Measurements from ENCODE around the gene CXCL11. TPM values are rescaled to one million over a fixed set of nuclear protein-coding genes. Genes with fewer than 3 reads are reported as not detected.

Gene CXCL11
- total and polyA plus RNA-seq, 8 donors, result 0.08 to 1.9 (median 0.23) TPM; not detected in 1

DNA sequence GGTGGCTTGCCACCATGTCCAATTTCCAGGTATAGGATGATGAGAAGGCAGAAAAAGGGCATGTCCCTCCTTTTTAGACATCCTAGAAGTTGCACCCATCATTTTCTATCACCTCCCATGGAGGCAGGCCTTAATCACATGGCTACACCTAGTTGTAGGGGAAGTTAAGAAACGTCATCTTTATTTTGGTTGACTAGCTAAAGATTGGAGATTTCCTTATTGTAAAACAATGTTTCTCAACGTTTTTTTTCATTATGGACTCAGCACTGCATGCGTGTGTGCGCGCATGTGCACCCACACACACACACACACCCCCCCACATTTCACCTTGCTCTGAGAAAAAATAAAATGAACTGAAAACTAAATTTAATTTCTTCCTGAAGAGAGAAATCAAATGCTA lies 26.6 kb downstream of the CXCL11 start:
- intact Hi-C loops (cut with DNase I), result no loop called here
- no peak for TF ChIP-seq CTCF (IDR thresholded peaks at IDR 0.05)

GRCh38 chr4:76007089-76007862 lies 28.6 kb downstream of the CXCL11 start, which contains the start of gene CXCL9:
Gene CXCL9, minus strand, starts transcription at chr4:76007509. Its CDS starts 60 bp downstream, at chr4:76007449.
- DNase-seq, result no peak
- Histone ChIP-seq H3K27me3 (no peaks in the 10 kb centered on the region), H3K4me3 (no peak within 1 kb of the TSS), H3K4me1 (peaks cover 0 to 17% of the 10 kb centered on the region in 2 donors), H3K36me3 (no peaks in the 10 kb centered on the region), H3K27ac (no peak within 1 kb of the TSS), H3K9me3 (no peaks in the 10 kb centered on the region)
- intact Hi-C loops (cut with DNase I), result no loop called here
- no peak for ATAC-seq
- TF ChIP-seq CTCF (IDR thresholded peaks at IDR 0.05), result no peak

More for the DNA sequence above, 26.6 kb downstream of the CXCL11 start:
- H3K4me3 ChIP-seq, result no peak overlapping the region
- H3K36me3 ChIP-seq, result no peaks in the 10 kb centered on the region
- no peak overlapping the region for H3K27ac ChIP-seq
- DNase-seq (no peak), ATAC-seq (no peak)
- H3K9me3 ChIP-seq, result no peaks in the 10 kb centered on the region
- peaks cover 0 to 11% of the 10 kb centered on the region in 2 donors for H3K4me1 ChIP-seq
- H3K27me3 ChIP-seq, result no peaks in the 10 kb centered on the region

DNA sequence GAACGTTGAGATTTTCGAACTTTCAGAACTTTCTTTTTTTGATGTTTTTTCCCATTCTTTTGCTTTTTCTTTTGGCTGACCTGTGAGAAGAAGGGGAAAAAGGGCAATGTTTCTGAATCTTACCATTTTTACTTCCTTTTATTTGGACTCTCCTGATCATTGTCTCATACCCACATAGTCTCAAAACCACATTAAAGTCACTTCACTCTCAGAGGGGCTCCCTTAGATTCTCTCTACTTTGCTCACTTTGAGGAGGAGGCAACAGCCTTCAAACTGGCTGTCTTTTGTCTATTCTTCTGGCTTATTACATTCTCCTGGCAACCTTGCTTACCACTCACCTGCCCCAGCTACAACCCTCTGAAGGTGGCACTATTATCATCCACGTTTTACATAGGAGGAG lies 32.2 kb downstream of the CXCL11 start:
- intact Hi-C loops (cut with DNase I), result no loop called here
- ATAC-seq (no peak), DNase-seq (no peak)

DNA sequence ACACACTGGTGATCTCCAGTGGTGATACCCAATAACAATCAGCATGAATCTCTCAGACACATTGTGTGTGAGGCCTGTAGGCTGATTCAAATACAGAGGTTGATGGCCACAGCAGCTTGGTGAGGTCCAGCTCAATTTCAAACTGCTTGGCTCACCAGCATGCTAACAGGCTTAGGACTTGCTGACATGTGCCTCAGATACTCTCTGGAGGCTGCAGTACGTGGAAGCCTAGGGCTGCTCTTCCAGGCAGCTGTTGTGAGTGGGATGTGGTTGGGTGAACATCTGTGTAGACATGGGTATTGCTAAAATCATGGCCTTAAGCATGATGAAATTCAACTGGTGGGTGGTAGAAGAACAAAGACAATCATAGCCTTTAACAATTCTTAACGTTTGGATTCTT lies 32.8 kb downstream of the CXCL11 start:
- Histone ChIP-seq H3K27ac (no peak overlapping the region), H3K36me3 (no peaks in the 10 kb centered on the region), H3K4me1 (peaks cover 0 to 14% of the 10 kb centered on the region in 2 donors), H3K9me3 (no peaks in the 10 kb centered on the region), H3K4me3 (no peak overlapping the region), H3K27me3 (no peaks in the 10 kb centered on the region)
- DNase-seq, result no peak
- no peak for ATAC-seq
- no peak for TF ChIP-seq CTCF (IDR thresholded peaks at IDR 0.05)
- intact Hi-C loops (cut with DNase I), result no loop called here

More for the DNA sequence above, 32.2 kb downstream of the CXCL11 start:
- H3K36me3 ChIP-seq, result no peaks in the 10 kb centered on the region
- no peaks in the 10 kb centered on the region for H3K9me3 ChIP-seq
- peaks cover 0 to 14% of the 10 kb centered on the region in 2 donors for H3K4me1 ChIP-seq
- H3K27me3 ChIP-seq, result no peaks in the 10 kb centered on the region
- TF ChIP-seq CTCF (IDR thresholded peaks at IDR 0.05), result no peak
- no peak overlapping the region for H3K27ac ChIP-seq
- H3K4me3 ChIP-seq, result no peak overlapping the region

- ATAC-seq, result no peak
- Histone ChIP-seq H3K4me3 (no peak overlapping the region), H3K9me3 (no peaks in the 10 kb centered on the region), H3K4me1 (peaks cover 0 to 14% of the 10 kb centered on the region in 2 donors), H3K27me3 (no peaks in the 10 kb centered on the region), H3K36me3 (no peaks in the 10 kb centered on the region), H3K27ac (no peak overlapping the region)
- intact Hi-C loops (cut with DNase I), result no loop called here
- no peak for DNase-seq
- TF ChIP-seq CTCF (IDR thresholded peaks at IDR 0.05), result no peak
Measured at GRCh38 chr4:76002176-76002575, 33.7 kb downstream of the CXCL11 start.

Measured in left lung (tissue), 10 donors.